Activated CD8-positive, alpha-beta memory T cell treated with anti-CD3 and anti-CD28 coated beads for 36 hours (primary cell): ENCODE data around the gene CHKA. TPM values are rescaled to one million over a fixed set of nuclear protein-coding genes. Genes with fewer than 3 reads are reported as not detected.

Experiments used
- CTCF ChIA-PET: fragments of 350-600 bp; sonication (Branson Sonifier 250); formaldehyde crosslinking; loops from one replicate; lab custom pipeline; 2021; ENCODE audit warnings: antibody characterized with exemption; lab: Charles Lee
- POLR2A ChIA-PET: fragments of 350-600 bp; sonication (Branson Sonifier 250); formaldehyde crosslinking; loops from one replicate; lab custom pipeline; 2021; ENCODE audit warnings: antibody characterized with exemption; lab: Charles Lee
- total RNA-seq, 2 experiments: library from RNA; stranded (reverse); gene quantifications; one replicate each; pipeline ENCODE4 v1.2.3, GENCODE V29; 2021

The CHKA gene
- 10 to 100 TPM; 12.2 to 12.3 TPM for total RNA-seq

- POLR2A ChIA-PET: interaction anchor here (0.5 to 0.6 kb wide), 2 partner anchors 37 to 215 kb away, joined by 3 read pairs; no protein-coding TSS in a partner anchor
- CTCF ChIA-PET: no interaction called here
Observed at GRCh38 chr11:68121067-68121899, at the start of gene CHKA. TSS of gene CHKA (minus strand) at chr11:68121388. CDS start at chr11:68121177, 211 bp downstream.

DNA sequence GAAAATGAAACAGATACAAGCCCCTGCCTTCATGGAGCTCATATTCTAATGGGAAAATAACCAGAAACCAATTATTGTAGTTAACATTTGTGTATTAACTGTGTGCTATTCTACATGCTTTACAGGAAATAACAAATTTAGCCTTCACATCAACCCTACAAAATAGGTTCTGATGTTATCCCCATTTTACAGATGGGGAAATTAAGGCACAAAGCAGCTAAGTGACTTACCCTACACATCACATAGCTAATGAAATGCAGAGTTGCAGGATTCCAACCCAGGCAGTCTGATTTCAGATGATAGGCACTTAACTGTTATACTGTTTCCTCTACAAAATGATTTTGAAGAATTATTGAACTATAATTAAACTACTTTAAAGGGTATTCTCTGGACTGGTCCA, 48.3 kb upstream of the CHKA start:
- POLR2A ChIA-PET: no interaction called here
- CTCF ChIA-PET: interaction anchor here (0.7 kb wide), 1 partner anchor 99 kb away, joined by 3 read pairs; no protein-coding TSS in a partner anchor

- ChIA-PET POLR2A (no interaction called here), CTCF (interaction anchor here (0.7 kb wide), 1 partner anchor 99 kb away, joined by 3 read pairs; no protein-coding TSS in a partner anchor)
Observed at GRCh38 chr11:68168694-68169093, 47.5 kb upstream of the CHKA start.

- ChIA-PET POLR2A (no interaction called here), CTCF (no interaction called here)
Observed at GRCh38 chr11:68167474-68167873, 46.3 kb upstream of the CHKA start.

- ChIA-PET POLR2A (no interaction called here), CTCF (no interaction called here)
Observed at GRCh38 chr11:68166969-68167368, 45.8 kb upstream of the CHKA start.

GRCh38 chr11:68165601-68166000, 44.4 kb upstream of the CHKA start:
- POLR2A ChIA-PET: no interaction called here
- CTCF ChIA-PET: no interaction called here

- CTCF ChIA-PET: no interaction called here
- POLR2A ChIA-PET: no interaction called here
Observed at GRCh38 chr11:68164437-68164836, 43.2 kb upstream of the CHKA start.

DNA sequence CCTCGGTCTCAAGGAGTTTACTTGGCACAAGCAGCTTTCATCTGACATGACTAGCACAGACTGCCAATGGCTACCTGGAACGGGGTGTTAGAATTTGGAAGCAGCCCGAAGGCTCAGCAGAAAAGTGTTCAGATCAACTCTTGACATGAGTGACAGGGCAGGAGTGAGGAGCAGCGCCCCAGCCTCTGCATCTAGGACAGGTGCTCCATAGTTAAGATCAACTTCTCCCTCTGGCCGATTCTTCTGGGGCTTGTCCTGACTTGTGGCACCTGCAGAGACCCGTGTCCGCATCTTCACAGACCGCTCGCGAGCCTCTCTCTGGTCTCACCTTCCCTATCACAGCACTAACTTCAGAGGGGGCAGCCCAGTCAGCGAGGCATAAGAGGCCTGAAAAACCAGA, 42.5 kb upstream of the CHKA start:
- POLR2A ChIA-PET: no interaction called here
- CTCF ChIA-PET: no interaction called here

DNA sequence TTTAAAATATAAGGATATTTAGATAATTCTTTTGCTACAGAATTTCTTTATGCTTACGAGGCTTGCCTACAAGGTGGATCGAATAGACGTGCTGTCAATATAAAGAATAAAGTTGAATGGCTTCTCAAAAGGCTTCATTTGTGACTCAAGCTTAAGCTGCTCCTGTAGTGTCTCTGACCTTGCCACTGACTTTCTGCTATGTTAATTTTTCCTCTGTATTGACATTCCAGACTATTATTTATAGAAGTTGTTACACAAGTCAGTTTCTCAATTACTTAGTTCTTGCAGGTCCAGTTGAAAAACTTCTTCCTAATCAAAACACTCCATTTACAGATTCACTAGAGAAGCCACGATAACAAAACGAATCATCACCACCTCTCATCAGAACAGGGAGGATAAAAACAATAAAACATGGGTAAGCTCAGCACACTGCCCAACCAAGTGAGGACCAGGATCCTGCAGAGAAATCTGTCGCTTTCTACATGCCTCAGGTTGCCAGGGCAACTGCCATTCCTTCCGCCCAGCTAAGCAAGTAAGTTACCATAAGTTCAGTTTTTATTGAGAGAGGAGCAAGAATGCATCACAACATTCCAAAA, 39.0 kb upstream of the CHKA start:
- POLR2A ChIA-PET: no interaction called here

DNA sequence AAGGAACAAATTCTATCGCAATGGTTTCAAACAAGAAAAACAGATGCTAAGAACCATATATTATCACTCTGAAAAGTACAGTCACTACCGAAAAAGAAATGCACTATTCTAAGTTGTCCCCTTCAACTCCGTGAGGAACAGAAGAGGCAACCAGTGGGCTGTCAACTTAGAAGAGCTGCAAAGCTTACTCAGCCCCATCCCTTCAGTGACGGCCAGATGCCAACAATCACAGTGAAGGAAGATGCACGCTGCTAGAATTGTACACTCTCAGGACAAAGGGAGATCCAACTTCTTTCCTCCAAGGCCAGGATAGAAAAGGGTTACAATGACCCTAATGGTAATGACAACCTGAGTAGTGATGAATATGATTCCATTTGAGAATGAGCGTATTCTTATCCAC, 38.5 kb upstream of the CHKA start:
- ChIA-PET POLR2A (no interaction called here), CTCF (no interaction called here)

More for the DNA sequence above, 39.0 kb upstream of the CHKA start:
- CTCF ChIA-PET: no interaction called here

DNA sequence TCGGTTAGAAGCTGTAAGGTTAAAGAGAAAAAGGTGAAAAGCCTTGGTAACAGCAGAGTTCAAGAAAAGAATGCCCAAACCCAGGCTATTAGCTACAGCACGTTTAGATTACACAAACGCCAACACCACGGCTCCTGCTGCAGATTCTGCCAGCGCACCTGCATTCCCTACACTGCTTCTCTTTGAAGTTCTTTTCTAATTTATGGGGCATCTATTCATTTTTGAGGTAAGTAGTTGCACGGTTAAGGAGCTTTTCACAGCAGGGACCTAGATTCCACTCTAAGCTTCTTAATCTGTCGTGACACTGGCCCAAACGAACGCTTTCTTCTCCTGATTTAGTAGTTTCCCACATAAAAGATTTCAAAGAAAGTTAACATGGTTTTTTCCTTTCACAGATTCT, 38.0 kb upstream of the CHKA start:
- ChIA-PET POLR2A (no interaction called here), CTCF (interaction anchor here (1.2 kb wide), 1 partner anchor 57 kb away, joined by 3 read pairs; no protein-coding TSS in a partner anchor)

DNA sequence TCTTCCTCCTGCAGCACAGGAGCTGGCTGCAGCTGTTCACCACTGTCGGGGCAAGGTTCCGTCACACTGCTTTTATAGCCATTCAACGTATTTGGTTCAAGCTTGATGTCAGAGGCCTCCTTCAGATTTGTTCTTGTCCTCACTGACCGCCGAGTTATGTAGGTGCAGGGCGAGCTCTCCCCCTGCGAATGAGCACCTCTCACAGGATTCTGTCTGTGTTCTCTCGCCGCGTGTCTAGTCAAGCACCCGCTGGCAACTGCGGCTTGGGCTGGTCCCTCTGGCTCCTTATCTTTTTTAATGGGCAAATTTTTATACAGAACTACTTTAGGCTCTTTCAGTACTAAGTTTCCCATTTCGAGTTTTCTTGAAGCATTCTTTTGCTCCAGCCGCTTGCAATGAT, 37.4 kb upstream of the CHKA start:
- POLR2A ChIA-PET: interaction anchor here (0.6 kb wide), 1 partner anchor 38 kb away, joined by 3 read pairs; no protein-coding TSS in a partner anchor
- CTCF ChIA-PET: interaction anchor here (1.2 kb wide), 1 partner anchor 57 kb away, joined by 3 read pairs; no protein-coding TSS in a partner anchor

GRCh38 chr11:68153742-68154141, 32.6 kb upstream of the CHKA start:
- CTCF ChIA-PET: no interaction called here
- POLR2A ChIA-PET: no interaction called here

- ChIA-PET CTCF (no interaction called here), POLR2A (no interaction called here)
Observed at GRCh38 chr11:68150037-68150436, 28.8 kb upstream of the CHKA start.

GRCh38 chr11:68149417-68149816, 28.2 kb upstream of the CHKA start:
- ChIA-PET POLR2A (no interaction called here), CTCF (no interaction called here)

DNA sequence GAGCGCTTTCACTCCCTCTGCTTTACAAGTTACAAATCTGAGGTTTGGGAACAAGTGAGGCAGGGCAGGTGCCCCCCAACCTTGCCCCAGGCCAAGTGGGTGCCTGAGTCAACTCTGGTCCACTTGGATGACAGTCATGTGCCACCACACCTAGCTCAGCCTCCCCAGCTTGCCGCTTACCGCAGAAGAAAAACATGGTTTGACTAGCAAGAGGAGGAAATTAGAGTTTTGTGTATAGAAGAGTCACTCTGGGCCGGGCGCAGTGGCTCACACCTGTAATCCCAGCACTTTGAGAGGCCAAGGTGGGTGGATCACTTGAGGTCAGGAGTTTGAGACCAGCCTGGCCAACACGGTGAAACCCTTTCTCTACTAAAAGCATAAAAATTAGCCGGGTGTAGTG, 27.7 kb upstream of the CHKA start:
- ChIA-PET CTCF (no interaction called here), POLR2A (no interaction called here)

DNA sequence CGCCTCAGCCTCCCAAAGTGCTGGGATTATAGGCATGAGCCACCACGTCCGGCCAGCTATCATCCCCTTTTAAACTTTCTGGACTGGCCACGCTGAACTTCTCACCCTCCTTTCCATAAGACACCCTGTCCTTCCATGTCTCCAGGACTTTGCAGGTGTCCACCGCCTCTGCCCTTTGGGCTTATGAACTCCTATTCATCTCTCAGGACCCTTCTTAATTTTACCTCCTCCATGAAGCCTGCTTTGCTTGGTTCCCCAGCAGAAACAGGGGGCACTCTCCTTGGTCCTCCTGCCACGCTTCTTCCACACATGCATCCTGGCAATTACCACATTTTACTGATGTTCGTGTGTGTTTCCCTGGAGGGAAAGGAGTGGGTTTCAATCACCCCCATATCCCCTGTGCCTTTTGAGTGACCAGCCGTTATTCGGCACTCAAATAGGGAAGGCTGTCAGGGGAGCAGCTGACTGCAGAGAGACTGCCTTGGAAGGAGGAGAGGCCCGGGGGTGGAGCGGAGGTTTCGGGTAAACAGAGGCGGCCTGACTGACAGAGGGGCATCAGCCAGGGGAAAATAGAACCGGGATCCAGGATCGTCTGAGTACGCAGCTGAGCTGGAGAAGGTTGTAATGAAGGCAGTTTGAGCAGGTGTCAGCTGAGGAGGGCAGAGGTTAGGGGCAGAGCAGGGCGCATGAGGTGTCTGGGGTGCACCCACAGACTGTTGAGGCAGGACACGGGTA, 27.1 kb upstream of the CHKA start:
- CTCF ChIA-PET: no interaction called here
- POLR2A ChIA-PET: no interaction called here

DNA sequence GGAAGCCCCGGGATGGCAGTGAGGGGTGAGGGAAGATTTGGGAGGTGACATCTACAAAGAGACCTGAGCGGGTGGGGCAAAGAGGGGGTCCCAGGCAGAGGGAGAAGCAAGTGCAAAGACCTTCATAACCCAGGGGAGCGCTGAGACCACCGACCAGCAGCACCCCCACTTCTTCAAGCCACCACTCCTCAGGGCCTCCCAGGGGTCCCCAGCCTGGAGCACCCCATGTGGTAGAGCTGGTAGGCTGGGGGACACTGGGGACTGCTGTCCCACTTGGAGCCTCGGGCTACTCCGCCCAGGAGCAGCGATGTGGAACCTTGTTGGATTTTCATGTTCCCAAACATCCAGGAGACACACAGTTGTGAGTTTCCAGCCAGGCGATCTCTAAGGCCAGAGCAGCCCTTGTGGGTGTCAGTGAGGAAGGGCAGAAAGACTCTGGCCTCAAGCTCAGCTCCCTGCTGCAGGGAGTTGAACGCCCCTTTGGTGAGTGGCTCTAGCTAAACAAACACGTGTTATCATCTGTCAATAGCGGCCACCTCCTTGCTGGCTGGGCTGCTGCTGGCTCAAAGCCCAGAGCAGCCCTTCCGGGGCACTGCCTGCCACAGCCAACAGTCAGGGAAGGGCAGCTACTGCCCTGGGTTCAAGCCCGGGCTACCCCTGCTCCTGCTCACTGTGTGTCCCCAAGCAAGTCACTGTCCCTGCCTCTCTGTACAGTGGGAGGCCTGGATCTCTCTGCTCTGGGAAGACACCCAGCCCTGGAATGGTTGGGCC, 25.7 kb upstream of the CHKA start:
- POLR2A ChIA-PET: no interaction called here
- CTCF ChIA-PET: no interaction called here

DNA sequence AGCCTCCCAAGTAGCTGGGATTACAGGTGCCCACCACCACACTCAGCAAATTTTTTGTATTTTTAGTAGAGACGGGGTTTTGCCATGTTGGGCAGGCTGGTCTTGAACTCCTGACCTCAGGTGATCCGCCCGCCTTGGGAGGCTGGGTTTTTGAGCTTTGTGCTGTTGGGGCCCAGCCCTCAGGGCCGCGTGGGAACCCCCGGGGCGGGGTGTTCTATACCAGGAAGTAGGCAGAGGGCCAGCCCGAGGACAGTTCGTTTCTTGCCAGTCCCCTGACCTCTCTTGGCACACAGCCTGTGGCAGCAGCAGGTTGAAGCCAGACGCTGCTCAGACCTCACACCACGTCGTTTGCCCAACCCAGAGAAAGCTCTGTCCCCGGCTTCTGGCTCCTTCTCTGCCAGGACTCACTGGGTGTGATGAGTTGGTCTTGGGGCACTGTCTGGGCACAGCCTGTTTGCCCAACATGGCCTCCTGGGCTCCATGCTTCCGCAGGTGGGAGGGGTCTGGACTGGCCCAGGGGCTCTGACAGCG, 24.9 kb upstream of the CHKA start:
- ChIA-PET POLR2A (no interaction called here), CTCF (no interaction called here)
